HG02610 (cell line): ENCODE measurements around the gene MYH6.
"Not testable (repeated sequence)": the region's sequence is repeated elsewhere in the genome, so short reads cannot be mapped to it uniquely, and the experiment has no call there.

Source experiments
- ATAC-seq: cut with Tn5 transposase; IDR thresholded peaks from one replicate; pipeline ENCODE4 v1.9.1; 2021; ENCODE audit warnings: mild to moderate bottlenecking, moderate library complexity; ENCODE audit not compliant: unreplicated experiment

MYH6 gene

GRCh38 chr14:23399591-23399990 lies 8.5 kb downstream of the MYH6 start:
- ATAC-seq = no peak

GRCh38 chr14:23399136-23399535 lies 8.9 kb downstream of the MYH6 start:
- ATAC-seq = no peak

- ATAC-seq = no peak
Measured at GRCh38 chr14:23398348-23398747, 9.7 kb downstream of the MYH6 start.

GRCh38 chr14:23396781-23397407 lies 11.2 kb downstream of the MYH6 start:
- no peak for ATAC-seq

- ATAC-seq = no peak
Measured at GRCh38 chr14:23396126-23396525, 11.9 kb downstream of the MYH6 start.

GRCh38 chr14:23392613-23393012 lies 15.5 kb downstream of the MYH6 start:
- no peak for ATAC-seq

GRCh38 chr14:23389871-23390270 lies 18.2 kb downstream of the MYH6 start:
- not testable (repeated sequence) for ATAC-seq

GRCh38 chr14:23389396-23389795 lies 18.7 kb downstream of the MYH6 start:
- no peak for ATAC-seq

GRCh38 chr14:23388996-23389395 lies 19.1 kb downstream of the MYH6 start:
- no peak for ATAC-seq

GRCh38 chr14:23387916-23388882 lies 19.9 kb downstream of the MYH6 start:
- ATAC-seq = no peak

- no peak for ATAC-seq
Measured at GRCh38 chr14:23386999-23387398, 21.1 kb downstream of the MYH6 start.

GRCh38 chr14:23386266-23386657 lies 21.8 kb downstream of the MYH6 start:
- not testable (repeated sequence) for ATAC-seq

- ATAC-seq = no peak
Measured at GRCh38 chr14:23385642-23386265, 22.3 kb downstream of the MYH6 start.

- no peak for ATAC-seq
Measured at GRCh38 chr14:23385244-23385641, 22.8 kb downstream of the MYH6 start.

- ATAC-seq = no peak
Measured at GRCh38 chr14:23384364-23385080, 23.6 kb downstream of the MYH6 start.

- no peak for ATAC-seq
Measured at GRCh38 chr14:23382731-23383440, 25.2 kb downstream of the MYH6 start.

GRCh38 chr14:23382276-23382675 lies 25.8 kb downstream of the MYH6 start:
- ATAC-seq = no peak

- no peak for ATAC-seq
Measured at GRCh38 chr14:23381871-23382270, 26.2 kb downstream of the MYH6 start.

GRCh38 chr14:23380976-23381375 lies 27.1 kb downstream of the MYH6 start:
- ATAC-seq = no peak

GRCh38 chr14:23380197-23380914 lies 27.7 kb downstream of the MYH6 start:
- no peak for ATAC-seq
